Measurements from ENCODE around the gene ATAT1.

DNA sequence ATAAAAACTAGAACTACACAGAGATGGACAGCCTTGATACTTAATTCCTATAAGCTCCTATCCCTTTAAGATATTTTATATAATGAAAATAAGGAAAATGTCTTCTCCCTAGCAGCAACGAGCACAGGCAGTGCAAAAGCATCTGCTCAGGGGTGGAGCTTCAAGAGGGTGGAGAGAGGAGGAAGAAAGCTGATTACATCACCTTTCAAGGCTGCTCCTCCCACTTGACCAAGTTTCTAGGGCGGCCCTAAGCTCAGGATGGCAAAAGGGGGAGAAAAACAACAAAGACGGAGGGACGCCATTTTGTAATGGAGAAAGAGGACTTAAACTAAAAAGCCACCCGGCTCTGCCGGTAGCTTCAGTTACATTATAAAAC, 11.8 kb upstream of the ATAT1 start:
- no peak for TF ChIP-seq EZH2 (IDR thresholded peaks at IDR 0.05; ENCODE audit: borderline replicate concordance, insufficient read depth, low read length, poor library complexity, severe bottlenecking)
- TF ChIP-seq, protein P1, sequence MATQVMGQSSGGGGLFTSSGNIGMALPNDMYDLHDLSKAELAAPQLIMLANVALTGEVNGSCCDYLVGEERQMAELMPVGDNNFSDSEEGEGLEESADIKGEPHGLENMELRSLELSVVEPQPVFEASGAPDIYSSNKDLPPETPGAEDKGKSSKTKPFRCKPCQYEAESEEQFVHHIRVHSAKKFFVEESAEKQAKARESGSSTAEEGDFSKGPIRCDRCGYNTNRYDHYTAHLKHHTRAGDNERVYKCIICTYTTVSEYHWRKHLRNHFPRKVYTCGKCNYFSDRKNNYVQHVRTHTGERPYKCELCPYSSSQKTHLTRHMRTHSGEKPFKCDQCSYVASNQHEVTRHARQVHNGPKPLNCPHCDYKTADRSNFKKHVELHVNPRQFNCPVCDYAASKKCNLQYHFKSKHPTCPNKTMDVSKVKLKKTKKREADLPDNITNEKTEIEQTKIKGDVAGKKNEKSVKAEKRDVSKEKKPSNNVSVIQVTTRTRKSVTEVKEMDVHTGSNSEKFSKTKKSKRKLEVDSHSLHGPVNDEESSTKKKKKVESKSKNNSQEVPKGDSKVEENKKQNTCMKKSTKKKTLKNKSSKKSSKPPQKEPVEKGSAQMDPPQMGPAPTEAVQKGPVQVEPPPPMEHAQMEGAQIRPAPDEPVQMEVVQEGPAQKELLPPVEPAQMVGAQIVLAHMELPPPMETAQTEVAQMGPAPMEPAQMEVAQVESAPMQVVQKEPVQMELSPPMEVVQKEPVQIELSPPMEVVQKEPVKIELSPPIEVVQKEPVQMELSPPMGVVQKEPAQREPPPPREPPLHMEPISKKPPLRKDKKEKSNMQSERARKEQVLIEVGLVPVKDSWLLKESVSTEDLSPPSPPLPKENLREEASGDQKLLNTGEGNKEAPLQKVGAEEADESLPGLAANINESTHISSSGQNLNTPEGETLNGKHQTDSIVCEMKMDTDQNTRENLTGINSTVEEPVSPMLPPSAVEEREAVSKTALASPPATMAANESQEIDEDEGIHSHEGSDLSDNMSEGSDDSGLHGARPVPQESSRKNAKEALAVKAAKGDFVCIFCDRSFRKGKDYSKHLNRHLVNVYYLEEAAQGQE (IDR thresholded peaks at IDR 0.05; ENCODE audit: borderline replicate concordance) = peak; percentile 82

All from neural cell (in vitro differentiated cells).